H1 (cell line): ENCODE measurements around the gene CHST11. TPM values are rescaled to one million over a fixed set of nuclear protein-coding genes. Genes with fewer than 3 reads are reported as not detected.

Source experiments
- CTCF ChIA-PET: fragments of 300-600 bp; sonication (Branson Sonifier 250); formaldehyde crosslinking; loops from one replicate; lab custom pipeline; 2021; ENCODE audit not compliant: partially characterized antibody; lab: Charles Lee
- POLR2A ChIA-PET: fragments of 300-600 bp; sonication (Branson Sonifier 250); formaldehyde crosslinking; loops from one replicate; lab custom pipeline; 2021; ENCODE audit warnings: inconsistent platforms; ENCODE audit not compliant: partially characterized antibody; lab: Charles Lee
- DNase-seq, 2 experiments: peaks; one replicate each; pipeline versions ENCODE4 v3.0.0 to v3.0.0-alpha.2; 2010 to 2022; ENCODE audit warnings: low spot score in 2 of 2, low read depth in 1 of 2, mixed read lengths in 1 of 2
- FAIRE-seq: peaks from 2 replicates; lab custom pipeline; 2011; peaks lifted over from hg19 to GRCh38; lab: Jason Lieb, UNC
- H2AFZ ChIP-seq: 2 replicates; pipeline ENCODE4 v1.8.1; 2012; ENCODE audit warnings: low read length, inconsistent platforms
- H2AK5ac ChIP-seq: 2 replicates; pipeline ENCODE4 v1.6.1; 2013; ENCODE audit warnings: low read depth, low read length
- H2BK120ac ChIP-seq: replicated peaks from 2 replicates; pipeline ENCODE3; 2013; ENCODE audit warnings: low read depth, low read length, inconsistent platforms
- H2BK12ac ChIP-seq: 2 replicates; pipeline ENCODE4 v1.6.1; 2013; ENCODE audit warnings: low read depth, low read length
- H2BK15ac ChIP-seq: 2 replicates; pipeline ENCODE4 v1.6.1; 2013; ENCODE audit warnings: low read length
- H2BK20ac ChIP-seq: 2 replicates; pipeline ENCODE4 v1.6.1; 2013; ENCODE audit warnings: low read length
- H2BK5ac ChIP-seq: 2 replicates; pipeline ENCODE4 v1.6.1; 2013; ENCODE audit warnings: low read depth, low read length
- H3K14ac ChIP-seq: 2 replicates; pipeline ENCODE4 v1.6.1; 2013; ENCODE audit warnings: inconsistent platforms; ENCODE audit not compliant: insufficient read length
- H3K18ac ChIP-seq: 2 replicates; pipeline ENCODE4 v1.6.1; 2013; ENCODE audit warnings: low read length; ENCODE audit errors: extremely low read depth
- H3K23ac ChIP-seq: 2 replicates; pipeline ENCODE4 v1.6.1; 2013; ENCODE audit warnings: inconsistent platforms; ENCODE audit not compliant: insufficient read length
- H3K23me2 ChIP-seq: 2 replicates; pipeline ENCODE4 v1.6.1; 2013; ENCODE audit warnings: low read depth, low read length
- H3K27ac ChIP-seq: 2 replicates; pipeline ENCODE4 v1.6.1; 2011; ENCODE audit warnings: low read depth, low read length, inconsistent platforms
- H3K27me3 ChIP-seq, 4 experiments: replicated peaks in 1 of 4; 1 replicate in 1 of 4; 2 replicates in 3 of 4; pipeline versions ENCODE4 v1.6.1 to v1.8.1; 2011 to 2013; ENCODE audit warnings: low read length in 3 of 4, mild to moderate bottlenecking in 3 of 4, inconsistent platforms in 2 of 4, mixed read lengths in 2 of 4, moderate library complexity in 1 of 4; ENCODE audit not compliant: control insufficient read depth in 3 of 4, insufficient read depth in 3 of 4; ENCODE audit errors: extremely low read depth in 1 of 4
- H3K36me3 ChIP-seq, 4 experiments: 2 replicates each; pipeline versions ENCODE4 v1.6.1 to v1.8.1; 2011 to 2013; ENCODE audit warnings: mild to moderate bottlenecking in 4 of 4, low read length in 3 of 4, moderate library complexity in 2 of 4, control low read depth in 1 of 4, inconsistent platforms in 1 of 4; ENCODE audit not compliant: insufficient read depth in 4 of 4, control insufficient read depth in 2 of 4
- H3K4ac ChIP-seq: replicated peaks from 2 replicates; pipeline ENCODE3; 2013; ENCODE audit warnings: low read length, low read depth, mixed read lengths, inconsistent platforms; ENCODE audit not compliant: insufficient read length
- H3K4me1 ChIP-seq, 4 experiments: replicated peaks in 1 of 4; 1 replicate in 1 of 4; 2 replicates in 3 of 4; pipeline versions ENCODE4 v1.6.1 to v1.8.1; 2011 to 2013; ENCODE audit warnings: low read length in 3 of 4, inconsistent platforms in 2 of 4, mixed read lengths in 1 of 4; ENCODE audit not compliant: insufficient read depth in 4 of 4, control insufficient read depth in 3 of 4
- H3K4me2 ChIP-seq, 2 experiments: 2 replicates each; pipeline versions ENCODE4 v1.6.1 to v1.8.1; 2011 to 2013; ENCODE audit warnings: low read depth in 2 of 2, low read length in 2 of 2, control low read depth in 1 of 2, inconsistent platforms in 1 of 2, mild to moderate bottlenecking in 1 of 2; ENCODE audit not compliant: insufficient read depth in 1 of 2
- H3K4me3 ChIP-seq, 4 experiments: fragments of 200-600, 300-600 bp in 1 of 4; sonication (generic), shearing (Covaris generic), sonication (Bioruptor Twin) in 1 of 4; 2 replicates each; pipeline versions ENCODE4 v1.5.1 to v1.8.1; 2011 to 2016; ENCODE audit warnings: low read length in 4 of 4, low read depth in 3 of 4, control low read depth in 2 of 4, inconsistent platforms in 2 of 4, mild to moderate bottlenecking in 2 of 4, mixed read lengths in 1 of 4, moderate library complexity in 1 of 4; ENCODE audit not compliant: insufficient read depth in 2 of 4; ENCODE audit errors: extremely low read depth in 1 of 4
- H3K56ac ChIP-seq: replicated peaks from 2 replicates; pipeline ENCODE3; 2013; ENCODE audit warnings: low read depth, mild to moderate bottlenecking, mixed read lengths, low read length, inconsistent platforms; ENCODE audit not compliant: insufficient read length
- H3K79me1 ChIP-seq: 2 replicates; pipeline ENCODE4 v1.6.1; 2013; ENCODE audit warnings: low read depth, low read length, control low read depth
- H3K79me2 ChIP-seq, 2 experiments: 2 replicates each; pipeline versions ENCODE4 v1.6.1 to v1.8.1; 2012 to 2013; ENCODE audit warnings: low read length in 2 of 2, mild to moderate bottlenecking in 2 of 2, inconsistent platforms in 1 of 2; ENCODE audit not compliant: insufficient read depth in 2 of 2, control insufficient read depth in 1 of 2
- H3K9ac ChIP-seq, 4 experiments: replicated peaks in 1 of 4; 1 replicate in 1 of 4; 2 replicates in 3 of 4; pipeline versions ENCODE4 v1.6.1 to v1.8.1; 2011 to 2013; ENCODE audit warnings: low read depth in 3 of 4, low read length in 3 of 4, control low read depth in 2 of 4, mild to moderate bottlenecking in 2 of 4, moderate library complexity in 2 of 4, inconsistent platforms in 1 of 4; ENCODE audit errors: extremely low read depth in 1 of 4
- H3K9me3 ChIP-seq, 2 experiments: 2 replicates each; pipeline versions ENCODE4 v1.6.1 to v1.8.1; 2012 to 2013; ENCODE audit warnings: mild to moderate bottlenecking in 2 of 2, moderate library complexity in 2 of 2, control low read depth in 1 of 2, inconsistent platforms in 1 of 2, low read depth in 1 of 2, low read length in 1 of 2, mixed read lengths in 1 of 2; ENCODE audit not compliant: insufficient read depth in 2 of 2
- H4K20me1 ChIP-seq, 2 experiments: replicated peaks in 1 of 2; 2 replicates each; pipeline versions ENCODE3 to v1.8.1; 2011 to 2013; ENCODE audit warnings: inconsistent platforms in 2 of 2, low read length in 2 of 2, mild to moderate bottlenecking in 1 of 2; ENCODE audit not compliant: insufficient read depth in 2 of 2, control insufficient read depth in 1 of 2
- H4K5ac ChIP-seq: 2 replicates; pipeline ENCODE4 v1.6.1; 2013; ENCODE audit warnings: low read length, low read depth, mixed read lengths, inconsistent platforms; ENCODE audit not compliant: insufficient read length
- H4K8ac ChIP-seq: 2 replicates; pipeline ENCODE4 v1.8.0; 2013; ENCODE audit warnings: mild to moderate bottlenecking, moderate library complexity, low read length, inconsistent platforms; ENCODE audit not compliant: insufficient read depth; ENCODE audit errors: extremely low read depth
- H4K91ac ChIP-seq: replicated peaks from 2 replicates; pipeline ENCODE3; 2013; ENCODE audit warnings: low read length, mixed read lengths, inconsistent platforms; ENCODE audit not compliant: insufficient read length
- EGR1 ChIP-seq: IDR thresholded peaks from 2 replicates; pipeline ENCODE4 v1.6.1; 2011; ENCODE audit warnings: low read depth, low read length, borderline replicate concordance
- HDAC2 ChIP-seq, 2 experiments: fragments of 300-600 bp in 1 of 2; sonication (generic) in 1 of 2; IDR thresholded peaks; 2 replicates each; pipeline ENCODE4 v1.6.1; 2011 to 2012; ENCODE audit warnings: low read depth in 2 of 2, low read length in 2 of 2, mild to moderate bottlenecking in 2 of 2, moderate library complexity in 2 of 2, borderline replicate concordance in 1 of 2, inconsistent platforms in 1 of 2
- SP4 ChIP-seq: IDR thresholded peaks from 2 replicates; pipeline ENCODE4 v1.6.1; 2012; ENCODE audit warnings: low read length, inconsistent platforms
- polyA plus RNA-seq, 7 experiments: library from polyadenylated mRNA; depleted of rRNA in 3 of 7; stranded (reverse) in 5 of 7; unstranded in 2 of 7; fragments of >200 nt in 5 of 7; fragments of 200-250 nt in 2 of 7; gene quantifications; 1 replicate in 5 of 7; 2 replicates in 1 of 7; 4 replicates in 1 of 7; pipeline versions ENCODE4 v1.2.1 to v1.2.3, GENCODE V29; 2011 to 2013; ENCODE audit warnings: missing spikeins in 2 of 7, mixed read lengths in 2 of 7
- total RNA-seq: library from RNA; stranded (reverse); fragmentation: NEBNext Ultra II Directional; extraction: Animal tissue kit (Norgen Biotek cat#: 25700); gene quantifications from 2 replicates; pipeline ENCODE4 v1.2.1, GENCODE V29; 2021

Gene CHST11
- total and polyA plus RNA-seq, 2 of the 8 experiments (the other 6 are each of a cell fraction or from before 2014, with no cell fraction given): 14.4 to 20.8 TPM

- no peak overlapping the region for H3K18ac ChIP-seq
- no peak overlapping the region for H2AFZ ChIP-seq
- H2BK15ac ChIP-seq: no peak overlapping the region
- no peaks in the 10 kb centered on the region for H3K9me3 ChIP-seq
- no peak overlapping the region for H3K27ac ChIP-seq
- H2AK5ac ChIP-seq: no peak overlapping the region
- H3K9ac ChIP-seq: no peak overlapping the region
- no peaks in the 10 kb centered on the region for H3K23me2 ChIP-seq
- H3K56ac ChIP-seq: no peak overlapping the region
- no peak overlapping the region for H3K4ac ChIP-seq
- H4K8ac ChIP-seq: no peak overlapping the region
- no peak overlapping the region for H3K14ac ChIP-seq
- no peak overlapping the region for H2BK20ac ChIP-seq
- H2BK12ac ChIP-seq: no peak overlapping the region
- H3K4me3 ChIP-seq: no peak overlapping the region
- no peak overlapping the region for H4K5ac ChIP-seq
- CTCF ChIA-PET: no interaction called here
- no peaks in the 10 kb centered on the region for H3K4me1 ChIP-seq
- no peak overlapping the region for H3K4me2 ChIP-seq
- no peaks in the 10 kb centered on the region for H3K36me3 ChIP-seq
- H3K23ac ChIP-seq: no peak overlapping the region
- DNase-seq: no peak
- FAIRE-seq: no peak
- TF ChIP-seq EGR1 (no peak), HDAC2 (IDR thresholded peaks at IDR 0.05; ENCODE audit: borderline replicate concordance in 1 of 2, low read depth in 2 of 2, low read length in 2 of 2) (no peak), SP4 (no peak)
- TF ChIP-seq, all 59 proteins: peak for 0
- Histone ChIP-seq H3K27me3 (no peaks in the 10 kb centered on the region), H4K20me1 (no peaks in the 10 kb centered on the region), H3K79me2 (no peaks in the 10 kb centered on the region), H2BK5ac (no peak overlapping the region), H3K79me1 (no peaks in the 10 kb centered on the region), H2BK120ac (no peak overlapping the region), H4K91ac (no peak overlapping the region)
- POLR2A ChIA-PET: no interaction called here
Observed at GRCh38 chr12:104796475-104796862, 339.7 kb downstream of the CHST11 start.
